Peyer's patch (tissue), 4 donors: Measurements from ENCODE around the gene PDE2A.
A peak's percentile ranks its signal among the peaks of the same experiment; 100 is the strongest.

ENCODE experiments used
- POLR2A ChIP-seq, 2 donors: fragments of 450-650 bp; IDR thresholded peaks; one replicate each; pipeline ENCODE4 v1.5.1; 2017; ENCODE audit warnings: antibody characterized with exemption in 2 of 2, mild to moderate bottlenecking in 2 of 2, moderate library complexity in 2 of 2
- TF ChIP-seq, protein P1 (sequence below), 6 experiments: fragments of 450-650 bp in 4 of 6; fragments of 200-600 bp in 2 of 6; sonication (generic) in 1 of 6; IDR thresholded peaks; one replicate each; pipeline ENCODE4 v1.5.1; 2017 to 2019; ENCODE audit warnings: antibody characterized with exemption in 6 of 6, mild to moderate bottlenecking in 3 of 6, moderate library complexity in 1 of 6

GRCh38 chr11:72722050-72722748 is 48.0 kb upstream of the PDE2A start:
- TF ChIP-seq, protein P1, sequence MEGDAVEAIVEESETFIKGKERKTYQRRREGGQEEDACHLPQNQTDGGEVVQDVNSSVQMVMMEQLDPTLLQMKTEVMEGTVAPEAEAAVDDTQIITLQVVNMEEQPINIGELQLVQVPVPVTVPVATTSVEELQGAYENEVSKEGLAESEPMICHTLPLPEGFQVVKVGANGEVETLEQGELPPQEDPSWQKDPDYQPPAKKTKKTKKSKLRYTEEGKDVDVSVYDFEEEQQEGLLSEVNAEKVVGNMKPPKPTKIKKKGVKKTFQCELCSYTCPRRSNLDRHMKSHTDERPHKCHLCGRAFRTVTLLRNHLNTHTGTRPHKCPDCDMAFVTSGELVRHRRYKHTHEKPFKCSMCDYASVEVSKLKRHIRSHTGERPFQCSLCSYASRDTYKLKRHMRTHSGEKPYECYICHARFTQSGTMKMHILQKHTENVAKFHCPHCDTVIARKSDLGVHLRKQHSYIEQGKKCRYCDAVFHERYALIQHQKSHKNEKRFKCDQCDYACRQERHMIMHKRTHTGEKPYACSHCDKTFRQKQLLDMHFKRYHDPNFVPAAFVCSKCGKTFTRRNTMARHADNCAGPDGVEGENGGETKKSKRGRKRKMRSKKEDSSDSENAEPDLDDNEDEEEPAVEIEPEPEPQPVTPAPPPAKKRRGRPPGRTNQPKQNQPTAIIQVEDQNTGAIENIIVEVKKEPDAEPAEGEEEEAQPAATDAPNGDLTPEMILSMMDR (IDR thresholded peaks at IDR 0.05): peak in 1 of 6 experiments; percentile 15
- TF ChIP-seq POLR2A (IDR thresholded peaks at IDR 0.05): peak; percentile 39 to 44
